HG03432 (cell line): ENCODE data around the gene GBX1.

Experiments used
- ATAC-seq: cut with Tn5 transposase; IDR thresholded peaks from one replicate; pipeline ENCODE4 v1.9.1; 2021; ENCODE audit warnings: mild to moderate bottlenecking, moderate library complexity; ENCODE audit not compliant: unreplicated experiment

The GBX1 gene

DNA sequence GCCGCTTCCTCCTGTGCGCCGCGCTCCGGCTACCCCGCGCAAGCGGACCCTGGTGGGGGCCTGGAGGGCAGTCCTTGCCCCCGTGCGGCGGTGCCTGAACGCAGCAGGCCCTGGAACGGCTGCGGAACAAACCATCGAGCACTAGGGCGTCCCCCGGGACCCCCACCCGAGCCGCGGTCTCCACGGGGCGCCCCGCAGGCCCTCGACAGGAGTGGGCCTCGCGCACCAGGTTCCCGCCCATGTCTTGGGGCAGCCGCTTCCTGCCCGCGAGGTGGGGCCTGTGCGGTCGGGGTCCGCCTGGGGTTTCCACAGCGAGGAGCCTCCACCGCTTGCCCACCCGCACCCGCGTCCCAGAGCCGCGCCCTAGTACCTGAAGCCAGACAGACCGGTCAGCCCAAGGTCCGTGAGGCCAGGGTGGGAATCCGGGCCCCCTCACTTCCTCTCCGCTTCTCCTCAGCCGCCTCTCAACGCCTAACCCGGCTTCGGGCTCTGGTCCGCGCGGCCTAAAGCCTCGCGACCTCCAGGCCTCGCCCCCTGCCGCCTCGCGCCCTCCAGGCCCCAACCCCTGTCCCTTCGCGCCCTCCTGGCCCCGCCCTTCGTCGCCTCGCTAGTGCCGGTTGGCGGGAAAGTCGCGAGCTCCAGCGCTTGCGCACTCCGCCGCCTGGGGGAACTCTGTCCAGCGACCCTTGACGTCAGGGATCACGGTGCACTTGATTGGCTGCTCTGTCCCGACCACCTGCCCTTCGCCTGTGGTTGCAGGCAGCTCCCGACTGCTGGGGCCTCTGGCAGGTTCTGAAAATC, 7.0 kb upstream of the GBX1 start:
- no peak for ATAC-seq

DNA sequence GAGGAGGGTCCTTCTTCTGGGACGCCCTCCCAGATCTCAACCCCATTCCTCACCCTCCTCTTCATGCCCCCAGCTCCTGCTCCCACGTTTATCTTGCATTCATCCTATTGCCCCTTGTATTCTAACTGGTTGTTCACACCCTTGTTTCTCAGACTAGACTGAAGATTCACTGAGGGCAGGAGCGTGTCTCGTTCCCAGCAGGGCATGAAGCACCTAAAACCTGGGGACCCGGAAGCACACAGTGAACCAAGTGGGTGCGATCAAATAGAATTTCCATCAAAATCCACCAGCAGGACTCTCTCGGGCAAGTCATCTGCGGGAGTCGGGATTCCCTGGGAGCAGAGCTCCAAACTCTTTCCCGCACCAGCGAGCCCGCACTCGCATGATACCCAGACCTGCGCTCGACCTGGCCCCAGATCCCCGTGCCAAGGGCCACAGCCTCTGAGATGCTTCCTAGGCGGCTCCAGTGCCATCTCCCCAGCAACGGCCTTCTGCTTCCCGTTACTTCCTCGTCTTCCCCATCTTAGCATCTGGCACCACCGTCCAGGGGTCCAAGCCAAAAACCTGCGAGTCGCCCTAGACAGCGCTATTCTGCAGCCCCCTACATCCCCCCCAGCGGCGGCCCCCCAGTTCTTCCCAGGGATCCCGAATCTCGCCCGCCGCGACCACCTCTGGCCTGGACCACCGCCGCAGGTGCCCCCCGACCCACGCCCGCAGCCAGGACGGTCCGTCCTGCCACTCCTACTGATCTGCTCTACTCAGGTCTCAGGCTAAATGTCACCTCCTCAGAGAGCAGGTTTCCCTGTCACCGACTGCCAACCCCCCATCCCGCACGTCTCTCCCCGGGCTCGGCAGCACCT, 6.1 kb upstream of the GBX1 start:
- ATAC-seq = no peak

DNA sequence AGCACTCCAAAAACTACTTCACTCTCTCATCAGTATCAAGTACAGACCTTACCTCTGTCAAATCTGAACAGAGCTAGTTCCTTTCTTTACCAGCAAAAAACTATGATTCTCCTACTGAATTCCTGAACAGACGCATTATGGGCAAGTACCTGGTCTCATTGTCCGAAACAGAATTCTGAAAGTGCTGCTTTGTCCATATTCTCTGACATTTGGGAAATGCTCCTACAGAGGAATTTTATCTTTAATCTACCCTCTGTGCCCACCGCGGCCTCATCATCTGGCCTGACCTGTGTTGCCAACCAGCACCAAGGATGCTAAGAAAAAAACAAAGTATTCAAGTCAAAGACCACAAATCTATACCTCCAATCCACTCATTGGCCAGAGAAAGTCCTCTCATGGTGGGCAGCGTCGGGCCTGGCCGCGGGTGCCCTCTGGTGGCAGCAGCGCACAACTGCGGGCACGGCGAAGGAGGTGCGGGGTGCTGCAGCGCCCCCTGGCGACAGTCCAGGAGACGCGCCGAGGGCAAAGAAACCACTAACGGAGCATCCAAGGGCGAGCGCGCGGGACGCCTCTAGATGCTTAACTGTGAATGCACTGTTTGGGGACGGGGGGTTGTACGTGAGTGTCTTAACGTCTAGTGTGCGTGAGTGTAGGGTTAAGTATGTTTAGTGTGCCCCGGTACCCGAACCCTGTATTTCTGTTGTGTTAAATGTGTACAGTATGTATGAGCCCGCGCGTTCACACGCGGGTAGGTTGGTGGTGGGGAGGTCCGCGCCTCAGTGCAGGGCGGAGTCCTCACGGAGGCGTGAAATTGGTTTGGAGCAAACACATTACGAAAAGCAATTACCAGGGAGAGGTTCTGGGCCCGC, 5.0 kb upstream of the GBX1 start:
- ATAC-seq = peak; percentile 78

DNA sequence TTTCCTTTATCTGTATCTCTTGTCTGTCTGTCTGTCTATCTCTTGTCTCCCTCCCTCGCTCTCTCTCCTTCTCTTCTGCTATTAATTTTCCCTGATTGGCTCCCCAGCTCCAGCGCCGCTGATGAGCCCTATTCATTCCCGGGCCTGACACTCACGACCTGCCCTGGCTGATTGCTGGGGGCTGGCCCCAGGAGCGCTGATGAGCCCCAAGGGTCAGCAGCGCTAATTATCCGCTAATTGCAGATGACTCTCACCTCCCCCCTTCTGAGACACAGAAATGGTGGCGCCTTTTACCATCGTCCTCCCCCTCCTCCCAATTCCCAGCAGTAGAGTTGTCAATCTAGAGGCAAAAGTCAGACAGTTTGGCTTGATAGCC, 1.3 kb upstream of the GBX1 start:
- ATAC-seq = no peak

DNA sequence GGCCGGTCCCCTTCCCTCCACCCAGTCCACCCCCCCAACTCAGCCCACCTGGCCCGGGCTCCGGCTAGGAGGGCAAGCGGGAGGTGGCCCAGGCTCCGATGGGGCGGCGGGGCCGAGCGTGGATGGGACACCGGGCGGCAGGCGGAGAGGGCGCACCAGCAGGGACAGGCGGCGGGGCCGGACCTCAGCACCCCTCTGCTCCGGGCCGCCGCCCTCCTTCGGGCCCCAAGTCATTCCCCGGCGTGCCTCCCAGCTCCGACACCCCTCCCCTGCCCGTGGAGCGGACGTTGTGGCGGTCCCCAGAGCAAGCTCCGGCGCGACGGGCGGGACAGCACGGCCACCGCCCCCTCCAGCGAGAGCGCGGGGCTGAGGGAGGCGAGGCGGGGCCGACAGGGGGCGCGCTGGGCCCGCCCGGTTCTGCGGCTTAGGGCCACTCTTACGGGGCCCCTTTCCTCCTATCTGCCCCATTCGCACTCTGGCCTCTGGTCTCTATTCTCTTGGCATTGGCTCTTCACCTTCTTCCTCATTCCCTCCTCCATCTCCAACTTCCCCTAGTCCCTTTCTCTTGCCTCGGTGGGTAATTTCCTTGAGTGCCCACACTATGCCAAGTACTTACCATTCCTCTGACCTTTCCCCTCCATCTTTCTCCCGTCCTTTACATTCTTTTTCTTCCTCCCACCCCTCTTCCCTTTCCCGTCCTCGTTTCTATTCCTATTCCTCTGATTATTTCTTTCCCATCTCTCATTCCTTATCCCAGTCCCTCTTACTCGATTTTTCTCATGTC, 701 bp upstream of the GBX1 start:
- peak; percentile 62 for ATAC-seq

DNA sequence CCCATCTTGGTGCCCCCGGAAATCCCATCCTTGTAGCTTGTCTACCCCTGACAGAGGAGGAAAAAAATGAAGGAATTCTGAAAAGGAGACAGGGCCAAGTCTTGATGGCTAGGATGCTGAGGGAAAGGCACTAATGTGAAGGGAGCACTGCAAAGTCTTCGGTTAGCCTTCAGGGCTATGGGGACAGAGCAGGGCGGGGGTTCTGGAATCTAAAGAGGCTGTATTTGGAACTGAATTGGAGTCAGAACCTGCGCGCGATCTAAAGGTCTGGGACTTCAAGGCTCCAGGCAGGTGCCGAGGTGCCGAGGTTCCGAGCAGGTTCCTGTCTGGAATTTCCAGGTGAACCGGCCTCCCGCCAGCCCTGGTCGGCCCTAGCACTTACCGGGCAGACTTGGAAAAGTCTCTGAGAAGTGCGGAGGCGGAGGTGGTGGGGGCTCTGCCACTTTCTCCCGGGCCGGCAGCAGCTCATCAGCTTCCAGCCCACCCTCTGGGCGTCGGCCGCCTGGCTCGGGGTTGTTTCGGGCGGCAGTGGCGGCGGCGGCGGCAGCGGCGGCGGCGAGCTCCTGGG, 781 bp downstream of the GBX1 start:
- no peak for ATAC-seq

DNA sequence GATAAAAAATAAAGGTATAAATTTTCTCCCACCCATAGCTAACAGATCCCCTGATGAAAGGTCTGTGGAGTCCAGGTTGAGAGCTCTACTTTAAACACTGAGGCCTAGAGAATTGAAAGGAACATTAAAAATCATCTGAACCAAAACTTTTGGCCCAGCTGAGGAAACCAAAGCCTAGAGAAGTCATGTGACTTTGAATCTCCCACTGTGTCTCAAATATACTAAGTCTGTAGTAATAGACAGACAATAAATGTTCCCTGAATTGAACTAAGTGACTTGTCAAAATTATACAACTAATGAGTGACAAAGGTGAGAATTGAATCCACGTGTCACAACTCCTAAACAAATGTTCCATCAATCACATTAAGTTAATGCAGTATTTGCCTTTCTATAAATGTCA, 5.7 kb downstream of the GBX1 start:
- no peak for ATAC-seq

DNA sequence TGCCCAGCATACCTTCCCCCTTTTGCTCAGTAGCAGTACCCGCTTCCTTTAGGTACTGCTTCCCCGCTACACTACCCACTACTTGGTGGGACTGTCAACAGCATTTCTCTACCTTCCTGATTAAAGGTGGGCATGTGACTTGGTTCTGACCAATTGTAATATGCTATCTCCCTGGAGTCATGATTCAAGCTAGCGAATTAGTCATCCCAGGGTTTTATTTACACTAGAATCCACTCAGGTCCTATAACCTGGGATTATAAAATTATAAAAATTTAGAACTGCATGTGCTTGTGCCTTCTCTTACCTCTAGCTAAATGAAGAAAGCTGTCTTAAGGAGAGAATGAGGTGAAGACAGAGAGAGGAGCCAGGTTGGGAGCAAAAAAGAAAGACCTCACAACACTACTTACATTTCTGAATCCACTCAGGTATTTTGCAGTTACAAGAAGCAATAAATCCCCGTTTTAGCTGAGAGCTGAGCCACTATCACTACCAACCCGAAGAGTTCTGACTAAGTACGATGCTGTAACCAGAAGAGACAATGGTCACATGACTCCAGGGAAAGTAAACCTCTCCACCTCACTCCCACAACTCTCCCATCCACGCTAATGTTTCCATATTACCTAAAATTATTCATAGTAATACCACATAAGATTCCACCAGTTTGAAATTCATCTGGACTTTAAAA, 9.7 kb downstream of the GBX1 start:
- no peak for ATAC-seq

DNA sequence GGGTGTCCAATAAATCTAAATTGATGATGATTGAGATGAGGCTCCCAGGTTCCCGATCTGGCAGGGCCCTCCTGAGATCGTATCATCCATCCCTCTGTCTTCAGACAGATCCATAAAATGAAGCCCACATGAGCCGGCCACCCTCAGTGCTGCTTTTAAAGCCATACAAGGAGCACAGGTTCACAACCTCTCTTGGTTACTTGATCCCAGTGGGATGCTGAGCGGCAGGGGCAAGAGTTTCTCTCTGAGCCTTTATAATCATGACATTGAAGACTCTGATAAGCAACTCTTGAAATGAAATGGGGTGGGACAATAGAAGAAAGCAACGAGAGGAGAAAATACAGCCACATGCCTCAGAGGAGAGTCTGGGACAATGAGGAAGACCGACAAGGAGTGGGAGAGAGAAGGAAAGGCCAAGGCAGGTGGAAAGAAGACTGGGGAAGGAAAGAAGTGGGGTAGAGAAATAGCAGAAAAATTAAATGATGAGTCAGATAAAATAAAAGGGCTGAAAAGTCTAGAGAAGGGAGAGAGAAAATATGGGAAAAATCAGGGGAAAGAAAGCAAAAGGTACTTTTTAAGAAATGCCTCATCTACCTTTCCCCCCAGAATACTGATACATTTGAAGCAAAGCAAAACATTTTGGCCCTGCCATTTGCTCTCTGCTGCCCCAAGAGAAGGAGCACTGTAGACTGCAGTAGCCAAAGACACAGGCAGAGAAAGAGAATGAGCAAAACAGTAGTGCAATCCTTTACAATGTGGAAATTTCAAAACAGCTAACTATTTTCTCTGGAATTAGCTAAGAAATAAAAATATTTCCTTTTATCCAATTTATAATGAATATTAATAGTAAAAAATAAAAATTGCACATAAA, 14.6 kb downstream of the GBX1 start:
- no peak for ATAC-seq

DNA sequence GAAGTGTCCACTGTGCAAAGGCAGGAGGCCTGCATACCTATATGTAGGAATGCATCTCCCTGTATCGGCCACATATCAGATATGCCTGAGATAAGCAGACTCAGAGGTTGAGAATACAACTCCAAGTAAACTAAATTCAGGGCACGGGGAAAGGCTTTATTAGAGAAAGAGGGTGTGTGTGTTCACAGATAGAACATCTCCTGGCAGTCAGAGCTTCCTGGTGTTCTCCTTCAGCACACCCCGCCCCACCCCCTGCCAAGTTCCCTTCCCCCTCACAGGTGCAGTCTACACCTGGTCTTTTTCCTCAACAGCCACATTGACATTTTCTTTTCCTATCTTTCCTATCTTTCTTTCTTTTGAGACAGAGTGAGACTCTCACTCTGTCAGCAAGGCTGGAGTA, 17.1 kb downstream of the GBX1 start:
- no peak for ATAC-seq

DNA sequence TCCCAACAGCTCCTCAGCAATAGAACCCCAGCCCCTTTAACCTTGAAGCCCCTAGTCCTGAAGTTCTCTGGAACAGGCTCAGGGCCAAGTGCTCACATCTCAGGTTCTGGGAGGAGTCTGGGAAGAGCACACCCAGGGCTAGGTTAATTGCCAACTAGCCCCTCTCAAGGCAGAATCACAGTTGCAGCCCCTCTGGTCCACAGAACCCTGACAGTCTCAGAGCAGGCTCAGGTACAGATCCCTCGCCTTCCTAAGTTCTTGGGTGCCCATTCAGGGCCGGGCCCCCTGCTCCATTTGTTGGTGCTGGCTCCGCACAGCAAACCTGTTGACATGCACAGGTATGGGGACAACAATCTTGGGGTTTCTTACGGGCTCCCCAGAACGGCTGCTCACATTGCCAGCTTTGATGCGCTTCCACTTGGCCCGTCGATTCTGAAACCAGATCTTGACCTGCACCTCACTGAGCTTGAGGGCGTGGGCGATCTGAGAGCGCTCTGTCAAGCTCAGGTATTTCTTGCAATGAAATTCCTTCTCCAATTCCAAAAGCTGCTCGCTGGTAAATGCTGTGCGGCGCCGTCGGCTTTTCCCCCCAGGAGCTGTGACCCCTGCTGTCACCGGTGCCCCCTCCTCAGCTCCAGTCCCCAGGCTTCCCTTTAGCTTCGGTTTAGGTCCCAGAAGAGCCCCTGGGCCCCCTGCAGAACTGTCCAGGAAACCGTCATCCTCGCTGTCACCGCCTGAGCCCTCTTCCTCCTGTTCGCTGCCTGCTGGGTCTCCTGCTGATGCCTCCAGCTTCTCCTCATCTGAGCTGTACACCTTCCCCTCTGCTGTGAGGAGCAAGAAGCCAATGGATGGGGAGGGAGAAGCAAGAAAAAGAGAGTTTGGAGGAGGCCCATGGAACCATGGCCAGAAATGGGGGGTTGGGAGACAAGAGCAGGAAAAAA, 18.9 kb downstream of the GBX1 start:
- no peak for ATAC-seq

DNA sequence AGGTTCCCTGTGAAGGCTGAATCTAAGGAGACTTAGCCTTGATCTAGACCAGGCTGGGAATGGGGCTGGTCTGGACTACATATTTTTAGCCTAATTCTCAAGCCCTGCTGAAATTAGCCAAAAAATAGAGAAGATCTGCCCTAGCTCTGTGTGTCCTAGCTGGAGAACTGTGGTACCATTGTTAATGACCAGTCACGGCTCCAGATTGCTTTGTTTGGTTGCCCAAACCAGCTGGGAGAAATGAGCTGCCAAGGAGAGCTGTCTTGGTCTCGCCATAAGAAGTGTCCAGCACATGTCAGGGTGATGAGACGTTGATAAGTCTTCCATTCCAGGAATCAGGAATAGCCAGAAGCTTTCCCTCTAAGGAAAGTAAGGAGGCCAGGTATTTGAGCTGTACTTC, 20.7 kb downstream of the GBX1 start:
- no peak for ATAC-seq

DNA sequence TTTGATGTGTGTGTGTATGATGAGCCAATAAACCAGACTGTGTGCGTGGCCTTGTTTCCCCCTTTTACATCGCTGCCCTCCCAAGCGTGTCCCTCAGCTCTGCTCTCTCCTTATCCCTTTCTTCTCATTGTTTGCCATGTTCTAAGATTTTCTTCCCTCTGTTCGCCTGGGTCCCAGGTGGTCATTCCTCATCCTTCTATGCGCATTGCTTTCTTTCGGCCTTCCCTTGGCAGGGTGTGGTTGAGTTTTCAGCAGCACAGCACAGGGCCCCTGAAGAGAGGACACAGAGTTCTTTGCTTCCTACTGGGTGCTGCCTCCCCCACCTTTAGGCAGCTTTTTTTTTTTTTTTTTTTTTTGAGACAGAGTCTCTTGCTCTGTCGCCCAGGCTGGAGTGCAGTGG, 23.1 kb downstream of the GBX1 start:
- ATAC-seq = no peak

DNA sequence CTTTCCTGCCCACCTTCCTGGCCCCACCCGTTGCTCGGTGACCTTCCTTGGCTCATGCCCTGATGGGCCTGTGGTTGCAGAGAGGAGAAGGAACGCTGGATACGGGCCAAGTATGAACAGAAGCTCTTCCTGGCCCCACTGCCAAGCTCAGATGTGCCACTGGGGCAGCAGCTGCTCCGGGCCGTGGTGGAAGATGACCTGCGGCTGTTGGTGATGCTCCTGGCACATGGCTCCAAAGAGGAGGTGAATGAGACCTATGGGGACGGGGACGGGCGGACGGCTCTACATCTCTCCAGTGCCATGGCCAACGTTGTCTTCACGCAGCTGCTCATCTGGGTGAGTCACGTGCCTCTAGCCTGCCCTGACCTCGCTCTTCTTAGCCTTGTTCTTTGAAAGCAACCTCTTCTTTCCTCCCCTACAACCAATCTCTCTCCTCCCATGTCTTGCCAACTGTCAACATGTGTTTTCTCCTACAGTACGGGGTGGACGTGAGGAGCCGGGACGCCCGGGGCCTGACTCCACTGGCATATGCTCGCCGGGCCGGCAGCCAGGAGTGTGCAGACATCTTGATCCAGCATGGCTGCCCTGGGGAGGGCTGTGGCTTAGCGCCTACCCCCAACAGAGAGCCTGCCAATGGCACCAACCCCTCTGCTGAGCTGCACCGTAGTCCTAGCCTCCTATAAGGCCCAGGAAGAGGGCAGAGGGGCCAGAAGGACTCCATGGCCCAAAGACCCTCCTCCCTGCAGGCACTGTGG, 24.1 kb downstream of the GBX1 start:
- no peak for ATAC-seq

DNA sequence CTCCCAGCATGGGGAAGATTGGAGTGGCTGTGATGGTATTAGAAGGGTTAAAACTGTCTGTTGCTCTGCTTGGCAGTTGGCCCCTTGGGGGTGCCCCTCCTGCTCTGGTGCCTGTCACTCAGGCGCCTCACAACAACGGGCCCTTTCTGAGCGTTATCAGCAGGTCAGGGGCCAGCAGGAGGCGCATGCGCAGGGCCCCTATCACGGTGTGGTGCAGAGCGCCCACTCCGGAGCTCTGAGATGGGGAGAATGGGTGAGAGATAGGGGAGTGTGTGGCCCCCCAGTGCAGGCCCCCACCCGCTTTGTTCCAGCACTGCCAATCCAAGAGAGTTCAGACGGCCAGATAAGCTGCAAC, 24.8 kb downstream of the GBX1 start:
- ATAC-seq = no peak

DNA sequence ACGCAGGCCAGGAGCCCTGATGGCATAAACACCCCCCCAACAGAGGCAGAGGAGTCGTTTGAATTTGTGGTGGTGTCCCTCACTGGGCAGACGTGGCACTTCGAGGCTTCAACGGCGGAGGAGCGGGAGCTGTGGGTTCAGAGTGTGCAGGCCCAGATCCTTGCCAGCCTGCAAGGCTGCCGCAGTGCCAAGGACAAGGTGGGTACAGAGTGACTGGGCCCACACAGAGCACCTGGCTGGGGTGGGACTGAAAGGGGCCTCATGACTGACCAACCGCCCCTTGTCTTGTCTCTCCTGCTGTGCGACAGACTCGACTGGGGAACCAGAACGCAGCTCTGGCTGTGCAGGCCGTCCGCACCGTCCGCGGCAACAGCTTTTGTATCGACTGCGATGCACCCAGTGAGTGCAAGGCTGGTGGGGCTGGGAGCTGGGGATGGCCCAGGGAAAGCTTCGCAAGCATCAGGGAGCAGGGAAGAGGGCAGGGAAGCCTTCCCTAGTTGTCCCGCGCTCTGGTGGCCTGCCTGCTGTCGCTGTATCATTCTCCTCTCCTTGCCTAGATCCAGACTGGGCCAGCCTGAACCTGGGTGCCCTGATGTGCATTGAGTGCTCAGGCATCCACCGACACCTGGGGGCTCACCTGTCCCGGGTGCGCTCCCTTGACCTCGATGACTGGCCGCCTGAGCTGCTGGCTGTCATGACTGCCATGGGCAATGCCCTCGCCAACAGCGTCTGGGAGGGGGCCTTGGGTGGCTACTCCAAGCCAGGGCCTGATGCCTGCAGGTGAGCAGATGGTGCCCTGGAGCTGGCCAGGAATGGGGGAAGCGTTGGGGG, 25.4 kb downstream of the GBX1 start:
- no peak for ATAC-seq
